Neural crest cell (in vitro differentiated cells): ENCODE results near the gene IMPA2. TPM values are rescaled to one million over a fixed set of nuclear protein-coding genes. Genes with fewer than 3 reads are reported as not detected.
A peak's percentile ranks its signal among the peaks of the same experiment; 100 is the strongest.
"Not testable (repeated sequence)": the region's sequence is repeated elsewhere in the genome, so short reads cannot be mapped to it uniquely, and the experiment has no call there.

Source experiments
- DNase-seq: peaks from one replicate; pipeline ENCODE4 v3.0.0; 2021; ENCODE audit warnings: low read depth, mixed read lengths, low spot score
- H3K27ac Mint-ChIP-seq: one replicate; pipeline ENCODE4 v1.8.0; 2021; ENCODE audit warnings: mild to moderate bottlenecking, mixed read lengths; ENCODE audit not compliant: unreplicated experiment
- H3K27me3 Mint-ChIP-seq: 2 replicates; pipeline ENCODE4 v1.8.0; 2021; ENCODE audit warnings: low read depth, mild to moderate bottlenecking, mixed read lengths
- H3K36me3 Mint-ChIP-seq: 2 replicates; pipeline ENCODE4 v1.8.0; 2021; ENCODE audit warnings: low read depth, mild to moderate bottlenecking, mixed read lengths
- H3K4me1 Mint-ChIP-seq: 2 replicates; pipeline ENCODE4 v1.8.0; 2021; ENCODE audit warnings: mixed read lengths
- H3K4me3 Mint-ChIP-seq: one replicate; pipeline ENCODE4 v1.8.0; 2021; ENCODE audit warnings: mild to moderate bottlenecking, mixed read lengths
- H3K9me3 Mint-ChIP-seq: 2 replicates; pipeline ENCODE4 v1.8.0; 2021; ENCODE audit warnings: mixed read lengths
- total RNA-seq: library from RNA; stranded (reverse); gene quantifications from 2 replicates; pipeline ENCODE4 v1.2.1, GENCODE V29; 2021
- TF ChIP-seq, protein P1 (sequence below): fragments of 200-600 bp; sonication (generic); conservative IDR thresholded peaks from 2 replicates; pipeline ENCODE4 v1.5.0; 2021; ENCODE audit warnings: antibody characterized with exemption, mild to moderate bottlenecking

IMPA2 gene
- total RNA-seq, 1 donor from 2014 or later: 51.3 TPM

DNA sequence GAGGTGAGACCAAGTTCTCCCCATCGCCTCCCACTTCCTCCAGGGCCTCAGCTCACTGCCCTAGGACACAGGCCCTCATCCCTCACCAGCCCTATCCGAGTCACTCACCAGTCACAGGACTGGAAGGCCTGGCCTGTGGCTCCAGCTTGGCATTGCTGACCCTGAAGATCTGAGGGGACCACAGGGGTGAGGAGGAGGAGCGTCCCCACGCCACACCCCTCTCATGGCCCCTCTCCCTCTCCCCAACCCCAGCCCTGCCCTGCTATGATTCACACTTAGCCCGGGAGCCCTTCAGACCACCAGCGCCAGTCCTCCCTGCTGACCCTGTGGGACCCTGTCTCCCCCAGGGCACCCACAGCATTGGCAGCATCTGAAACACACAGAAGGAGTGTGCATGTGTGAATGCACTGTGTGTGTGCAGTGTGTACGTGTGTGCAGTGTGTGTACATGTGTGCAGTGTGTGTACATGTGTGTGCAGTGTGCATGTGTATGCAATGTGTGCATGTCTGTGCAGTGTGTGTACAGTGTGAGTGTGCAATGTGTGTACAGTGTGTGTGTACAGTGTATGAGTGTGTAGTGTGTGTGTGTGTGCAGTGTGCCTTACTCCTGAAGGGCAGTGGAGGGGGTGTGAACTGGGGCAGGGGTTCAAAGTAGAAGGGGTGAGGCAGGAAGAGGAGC, 82.9 kb downstream of the IMPA2 start:
- no peak for DNase-seq
- TF ChIP-seq, protein P1, sequence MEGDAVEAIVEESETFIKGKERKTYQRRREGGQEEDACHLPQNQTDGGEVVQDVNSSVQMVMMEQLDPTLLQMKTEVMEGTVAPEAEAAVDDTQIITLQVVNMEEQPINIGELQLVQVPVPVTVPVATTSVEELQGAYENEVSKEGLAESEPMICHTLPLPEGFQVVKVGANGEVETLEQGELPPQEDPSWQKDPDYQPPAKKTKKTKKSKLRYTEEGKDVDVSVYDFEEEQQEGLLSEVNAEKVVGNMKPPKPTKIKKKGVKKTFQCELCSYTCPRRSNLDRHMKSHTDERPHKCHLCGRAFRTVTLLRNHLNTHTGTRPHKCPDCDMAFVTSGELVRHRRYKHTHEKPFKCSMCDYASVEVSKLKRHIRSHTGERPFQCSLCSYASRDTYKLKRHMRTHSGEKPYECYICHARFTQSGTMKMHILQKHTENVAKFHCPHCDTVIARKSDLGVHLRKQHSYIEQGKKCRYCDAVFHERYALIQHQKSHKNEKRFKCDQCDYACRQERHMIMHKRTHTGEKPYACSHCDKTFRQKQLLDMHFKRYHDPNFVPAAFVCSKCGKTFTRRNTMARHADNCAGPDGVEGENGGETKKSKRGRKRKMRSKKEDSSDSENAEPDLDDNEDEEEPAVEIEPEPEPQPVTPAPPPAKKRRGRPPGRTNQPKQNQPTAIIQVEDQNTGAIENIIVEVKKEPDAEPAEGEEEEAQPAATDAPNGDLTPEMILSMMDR: no peak

DNA sequence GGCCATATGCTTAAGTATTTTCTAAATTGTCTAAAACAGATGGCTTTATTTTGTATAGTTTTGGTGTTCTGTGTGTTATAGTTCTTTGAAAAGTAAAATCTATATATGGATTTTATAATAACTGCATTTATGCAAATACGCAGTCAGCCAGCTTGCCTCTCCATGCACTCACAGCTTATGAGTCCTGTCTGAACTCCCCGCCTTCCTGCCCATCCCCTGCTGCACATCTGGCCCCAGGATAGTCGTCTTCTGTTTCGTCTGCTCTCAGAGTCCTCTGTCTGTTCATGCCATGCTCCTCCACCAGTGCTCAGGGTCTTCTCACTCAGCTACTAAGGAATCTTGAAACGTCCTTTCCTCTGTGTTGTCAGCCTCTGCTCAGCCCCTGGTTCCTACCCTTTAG, 84.1 kb downstream of the IMPA2 start:
- no peak for DNase-seq
- no peaks in the 10 kb centered on the region for H3K9me3 Mint-ChIP-seq
- no peak overlapping the region for H3K4me3 Mint-ChIP-seq
- no peaks in the 10 kb centered on the region for H3K4me1 Mint-ChIP-seq
- H3K36me3 Mint-ChIP-seq: no peaks in the 10 kb centered on the region
- H3K27ac Mint-ChIP-seq: no peak overlapping the region
- TF ChIP-seq, protein P1: no peak
- no peaks in the 10 kb centered on the region for H3K27me3 Mint-ChIP-seq

More for the DNA sequence above, 82.9 kb downstream of the IMPA2 start:
- no peaks in the 10 kb centered on the region for H3K27me3 Mint-ChIP-seq
- no peak overlapping the region for H3K4me3 Mint-ChIP-seq
- H3K9me3 Mint-ChIP-seq: no peaks in the 10 kb centered on the region
- H3K4me1 Mint-ChIP-seq: no peaks in the 10 kb centered on the region
- peak overlapping the region; percentile 52 for H3K27ac Mint-ChIP-seq
- no peaks in the 10 kb centered on the region for H3K36me3 Mint-ChIP-seq

DNA sequence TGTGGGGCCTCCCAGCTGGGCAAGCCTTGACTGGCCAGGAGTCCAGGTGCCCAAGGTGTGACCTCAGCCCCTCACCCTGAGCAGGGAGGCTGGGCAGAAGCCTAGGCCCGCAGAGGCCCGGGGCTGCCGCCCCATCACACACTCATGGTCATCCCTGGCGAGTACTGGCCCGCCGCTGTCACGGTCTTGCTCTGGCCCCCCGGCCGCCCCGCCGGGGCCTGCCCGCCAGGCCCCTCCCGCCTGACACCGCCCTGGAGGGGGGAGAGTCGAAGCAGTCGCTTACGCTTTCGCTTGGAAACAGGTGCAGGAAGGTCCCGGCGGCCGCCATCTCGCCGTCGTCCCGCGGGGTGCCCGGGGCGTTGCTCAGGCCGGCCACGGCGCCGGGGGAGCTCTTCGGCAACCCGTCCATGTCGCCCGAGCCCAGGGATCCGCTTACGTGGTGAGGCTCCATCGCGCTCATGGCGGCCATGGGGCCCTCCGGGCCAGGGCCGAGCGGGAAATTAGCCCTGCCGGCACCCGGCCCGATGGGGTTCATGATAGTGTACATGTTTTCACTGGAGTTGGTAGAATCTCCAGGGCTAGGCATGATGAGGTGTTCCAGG, 85.7 kb downstream of the IMPA2 start:
- Mint-ChIP-seq H3K27me3 (no peaks in the 10 kb centered on the region), H3K9me3 (no peaks in the 10 kb centered on the region), H3K4me3 (no peak overlapping the region), H3K27ac (no peak overlapping the region), H3K4me1 (no peaks in the 10 kb centered on the region), H3K36me3 (no peaks in the 10 kb centered on the region)
- DNase-seq: no peak
- TF ChIP-seq, protein P1: no peak

DNA sequence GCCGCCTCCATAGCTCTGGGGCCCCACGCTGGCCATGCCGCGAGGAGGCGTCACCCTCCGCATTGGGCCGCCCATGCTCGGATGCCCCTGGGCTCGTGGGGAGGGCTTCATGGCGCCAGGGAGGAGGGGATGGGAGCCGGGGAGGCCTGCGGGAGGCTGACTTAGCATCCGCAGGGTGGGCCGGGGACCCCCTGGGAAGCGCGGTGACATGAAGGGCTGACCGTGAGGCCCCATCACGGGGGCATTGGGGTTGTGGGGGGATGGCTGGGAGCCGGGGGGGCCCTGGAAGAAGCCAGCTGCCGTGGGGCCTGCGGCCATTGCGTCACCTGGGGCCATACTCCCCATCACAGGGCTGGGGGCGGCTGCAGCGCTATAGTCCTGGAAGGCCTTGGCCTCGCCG, 86.4 kb downstream of the IMPA2 start:
- H3K36me3 Mint-ChIP-seq: no peaks in the 10 kb centered on the region
- no peaks in the 10 kb centered on the region for H3K27me3 Mint-ChIP-seq
- H3K27ac Mint-ChIP-seq: no peak overlapping the region
- H3K4me3 Mint-ChIP-seq: no peak overlapping the region
- no peaks in the 10 kb centered on the region for H3K4me1 Mint-ChIP-seq
- TF ChIP-seq, protein P1: no peak
- no peaks in the 10 kb centered on the region for H3K9me3 Mint-ChIP-seq
- DNase-seq: no peak

DNA sequence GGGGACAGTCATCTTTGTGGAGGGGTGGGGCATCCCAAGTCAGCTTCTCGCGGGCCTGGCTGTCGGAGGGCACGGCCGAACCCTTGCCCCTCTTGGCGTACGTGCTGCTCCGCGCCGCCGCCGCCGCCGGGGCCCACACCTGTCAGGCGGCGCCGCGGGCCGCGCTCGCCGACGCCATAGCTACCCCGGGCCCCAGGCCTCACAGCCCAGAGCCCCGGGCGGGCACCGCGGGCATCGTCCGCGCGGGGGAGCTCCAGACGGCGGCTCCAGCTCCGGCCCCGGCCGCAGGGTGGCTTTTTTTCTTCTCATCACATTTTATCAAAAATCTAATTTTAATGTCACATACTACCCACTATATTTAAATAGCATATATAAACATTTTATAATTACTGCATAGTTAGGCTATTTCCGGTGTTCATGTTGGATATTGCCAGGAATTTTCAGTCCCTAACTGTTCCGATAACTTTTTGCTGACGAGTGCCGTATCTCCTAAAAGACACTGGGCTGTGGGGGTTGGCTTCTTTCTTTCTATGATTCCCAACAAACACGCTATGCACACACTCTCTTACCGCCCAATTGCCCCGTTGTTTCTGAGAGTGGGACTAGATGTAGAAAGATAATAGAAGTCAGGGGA, 87.1 kb downstream of the IMPA2 start:
- H3K27ac Mint-ChIP-seq, H3K4me3 Mint-ChIP-seq, H3K27me3 Mint-ChIP-seq, H3K9me3 Mint-ChIP-seq, H3K36me3 Mint-ChIP-seq, DNase-seq, H3K4me1 Mint-ChIP-seq: not testable (repeated sequence)

DNA sequence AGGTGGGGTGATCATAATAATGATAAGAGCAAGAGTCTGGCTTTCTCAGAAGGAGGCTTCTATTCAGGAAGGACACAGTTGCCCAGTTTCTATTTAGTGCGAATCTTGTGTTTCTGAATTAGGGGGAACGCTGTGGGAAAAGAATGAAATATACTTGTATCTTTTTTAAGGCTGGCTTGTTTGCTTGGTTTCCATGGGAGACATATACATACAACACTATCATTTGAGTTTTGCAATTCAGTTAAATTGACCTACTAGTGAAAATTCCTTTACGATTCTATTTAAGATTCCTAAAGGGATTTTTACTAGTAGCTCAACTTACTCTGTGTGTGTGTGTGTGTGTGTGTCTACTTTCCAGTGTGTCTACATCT, 87.6 kb downstream of the IMPA2 start:
- TF ChIP-seq, protein P1: no peak
- DNase-seq: no peak
- no peak overlapping the region for H3K4me3 Mint-ChIP-seq
- H3K4me1 Mint-ChIP-seq: no peaks in the 10 kb centered on the region
- H3K27me3 Mint-ChIP-seq: no peaks in the 10 kb centered on the region
- H3K9me3 Mint-ChIP-seq: no peaks in the 10 kb centered on the region
- H3K27ac Mint-ChIP-seq: no peak overlapping the region
- H3K36me3 Mint-ChIP-seq: no peaks in the 10 kb centered on the region

DNA sequence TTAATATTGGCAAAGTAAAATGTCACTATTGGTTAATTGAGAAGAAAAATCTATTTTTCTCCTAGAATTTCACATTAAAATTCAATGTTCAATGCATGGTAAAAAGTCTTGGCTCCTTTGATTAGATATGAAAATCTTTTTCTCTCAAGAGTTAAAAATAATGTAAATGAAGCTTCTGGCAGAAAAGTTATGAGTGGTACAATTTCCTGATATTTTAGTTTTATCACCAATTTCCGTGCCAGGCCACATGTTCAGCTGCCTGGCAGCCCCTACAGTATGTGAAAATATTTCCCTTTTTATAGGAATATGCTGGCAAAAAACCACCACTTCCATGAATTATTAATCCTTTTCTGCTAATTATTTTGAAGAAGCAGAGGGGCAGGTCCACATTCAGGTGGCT, 89.8 kb downstream of the IMPA2 start:
- H3K9me3 Mint-ChIP-seq, DNase-seq, H3K4me3 Mint-ChIP-seq, H3K27me3 Mint-ChIP-seq, H3K36me3 Mint-ChIP-seq, H3K4me1 Mint-ChIP-seq, H3K27ac Mint-ChIP-seq: not testable (repeated sequence)
